ENCODE measurements around the gene SPRN. TPM values are rescaled to one million over a fixed set of nuclear protein-coding genes. Genes with fewer than 3 reads are reported as not detected.

Gene SPRN
- total RNA-seq, 6 donors from 2014 or later: 0.20 TPM; not detected in 5

DNA sequence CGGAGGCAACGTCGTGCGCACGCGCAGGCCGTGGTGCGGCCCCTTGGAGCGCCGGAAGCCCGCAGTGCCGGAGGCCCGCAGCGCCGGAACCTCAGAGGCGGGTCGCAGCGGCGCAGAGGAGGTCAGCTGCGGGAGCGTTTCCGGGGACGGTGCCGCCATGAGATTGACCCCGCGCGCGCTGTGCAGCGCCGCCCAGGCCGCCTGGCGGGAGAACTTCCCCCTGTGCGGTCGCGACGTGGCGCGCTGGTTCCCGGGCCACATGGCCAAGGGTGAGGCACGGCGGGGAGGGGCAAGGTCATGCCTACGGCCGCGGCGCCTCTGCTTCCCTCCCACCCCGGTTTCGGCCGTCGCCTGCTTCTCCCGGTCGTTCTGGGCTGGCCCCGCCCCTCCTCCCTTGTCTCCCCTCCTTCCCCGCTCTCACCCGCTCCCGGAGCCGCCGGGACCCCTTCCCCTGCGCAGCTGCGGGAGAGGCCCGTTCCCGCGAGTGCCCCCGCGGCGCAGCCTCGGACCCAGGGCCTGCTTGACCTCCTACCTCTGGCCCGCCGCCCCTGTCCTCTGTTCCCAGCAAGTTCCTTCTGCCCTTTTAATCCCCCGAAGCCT lies 30.3 kb downstream of the SPRN start, which contains the start of gene MTG1:
TSS of gene MTG1 (plus strand) at position 94 of the 600 bp plus-strand sequence. CDS start at position 158, 64 bp downstream.
- peaks cover under 1 to 39% (median 15%) of the 10 kb centered on the region in 4 donors for H3K36me3 ChIP-seq

DNA sequence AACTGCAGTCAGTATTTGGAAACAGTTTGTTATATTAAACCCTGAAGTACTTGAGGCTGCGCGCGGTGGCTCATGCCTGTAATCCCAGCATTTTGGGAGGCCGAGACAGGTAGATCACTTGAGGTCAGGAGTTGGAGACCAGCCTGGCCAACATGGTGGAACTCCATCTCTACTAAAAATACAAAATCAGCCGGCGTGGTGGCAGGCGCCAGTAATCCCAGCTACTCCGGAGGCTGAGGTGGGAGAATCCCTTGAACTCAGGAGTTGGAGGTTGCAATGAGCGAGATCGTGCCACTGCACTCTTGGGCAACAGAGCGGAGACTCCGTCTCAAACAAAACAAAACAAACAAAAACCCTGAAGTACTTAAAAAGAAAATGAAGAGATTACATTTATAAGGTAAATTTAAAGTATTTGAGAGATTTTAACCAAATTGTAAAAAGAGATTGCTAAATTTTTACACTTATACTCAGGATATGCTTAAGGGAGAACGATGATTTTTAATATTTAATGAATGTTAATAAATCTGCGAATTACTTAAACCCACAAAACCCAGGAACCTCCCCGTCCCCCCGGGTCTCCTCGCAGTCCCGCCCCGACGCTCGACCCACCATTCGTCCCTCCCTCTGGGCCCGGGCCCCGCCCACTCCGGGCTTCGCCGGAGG lies 30.9 kb downstream of the SPRN start:
- Histone ChIP-seq H3K4me3 (peak overlapping the region in 3 of 4 donors; percentile 78 to 99 (median 84)), H3K27me3 (no peaks in the 10 kb centered on the region), H3K36me3 (peaks cover 0 to 33% (median 10%) of the 10 kb centered on the region in 4 donors), H3K9me3 (no peaks in the 10 kb centered on the region), H3K4me1 (peaks cover 10 to 24% (median 13%) of the 10 kb centered on the region in 4 donors), H3K27ac (peak overlapping the region; percentile 75 to 92 (median 84))
- WGBS, 2 donors: 37 to 38% methylated on average over 22 to 27 of the region's 27 CpGs
- DNase-seq: no peak
- no peak for ATAC-seq (ENCODE audit: low FRiP score in 2 of 2)
- TF ChIP-seq EP300 (IDR thresholded peaks at IDR 0.05) (no peak), CTCF (IDR thresholded peaks at IDR 0.05) (no peak), POLR2AphosphoS5 (IDR thresholded peaks at IDR 0.05) (no peak), POLR2A (IDR thresholded peaks at IDR 0.05) (no peak)

More for the DNA sequence above, 30.3 kb downstream of the SPRN start, which contains the start of gene MTG1:
- peak within 1 kb of the TSS; percentile 75 to 92 (median 84) for H3K27ac ChIP-seq
- WGBS, 2 donors: 0% methylated on average over 13 to 65 of the region's 69 CpGs
- H3K4me3 ChIP-seq: peak within 1 kb of the TSS; percentile 78 to 99 (median 81)
- peak in 2 of 4 donors; percentile 78 to 88 for TF ChIP-seq POLR2A (IDR thresholded peaks at IDR 0.05)
- TF ChIP-seq CTCF (IDR thresholded peaks at IDR 0.05): peak in 5 of 6 experiments; percentile 33 to 68 (median 59)
- peak in 1 of 4 donors; percentile 32 for TF ChIP-seq EP300 (IDR thresholded peaks at IDR 0.05)
- peak; percentile 85 to 91 for TF ChIP-seq POLR2AphosphoS5 (IDR thresholded peaks at IDR 0.05)
- peak; percentile 94 to 100 for DNase-seq
- peaks cover 10 to 24% (median 13%) of the 10 kb centered on the region in 4 donors for H3K4me1 ChIP-seq
- no peaks in the 10 kb centered on the region for H3K9me3 ChIP-seq
- ATAC-seq (ENCODE audit: low FRiP score in 2 of 2): peak; percentile 95 to 98
- H3K27me3 ChIP-seq: no peaks in the 10 kb centered on the region

- no peak for ATAC-seq (ENCODE audit: low FRiP score in 2 of 2)
- Histone ChIP-seq H3K9me3 (no peaks in the 10 kb centered on the region), H3K27me3 (no peaks in the 10 kb centered on the region), H3K4me3 (no peak overlapping the region), H3K36me3 (peaks cover 0 to 17% (median 5%) of the 10 kb centered on the region in 4 donors), H3K4me1 (peaks cover 10 to 24% (median 13%) of the 10 kb centered on the region in 4 donors), H3K27ac (no peak overlapping the region)
- WGBS, 2 donors: 68 to 86% methylated on average over 4 to 12 of the region's 12 CpGs
- TF ChIP-seq POLR2A (IDR thresholded peaks at IDR 0.05): no peak
- no peak for TF ChIP-seq CTCF (IDR thresholded peaks at IDR 0.05)
- TF ChIP-seq POLR2AphosphoS5 (IDR thresholded peaks at IDR 0.05): no peak
- no peak for TF ChIP-seq EP300 (IDR thresholded peaks at IDR 0.05)
- DNase-seq: no peak
Measured at GRCh38 chr10:133391761-133392518, 32.5 kb downstream of the SPRN start.

GRCh38 chr10:133391249-133391635 lies 33.2 kb downstream of the SPRN start:
- Histone ChIP-seq H3K36me3 (peaks cover 0 to 11% (median 4%) of the 10 kb centered on the region in 4 donors), H3K9me3 (no peaks in the 10 kb centered on the region), H3K27me3 (no peaks in the 10 kb centered on the region), H3K4me1 (peaks cover 10 to 24% (median 13%) of the 10 kb centered on the region in 4 donors), H3K27ac (no peak overlapping the region), H3K4me3 (no peak overlapping the region)
- TF ChIP-seq POLR2AphosphoS5 (IDR thresholded peaks at IDR 0.05): no peak
- WGBS, 2 donors: 95 to 96% methylated on average over 12 of the region's 12 CpGs
- no peak for DNase-seq
- no peak for ATAC-seq (ENCODE audit: low FRiP score in 2 of 2)

Measured in upper lobe of left lung (tissue), 6 donors.